DMS153 treated with DMSO at 0.1 percent for 48 hours (cell line): ENCODE data around the gene NLGN1.
"Not testable (repeated sequence)": the region's sequence is repeated elsewhere in the genome, so short reads cannot be mapped to it uniquely, and the experiment has no call there.

Source experiments
- DNase-seq: peaks from one replicate; lab custom pipeline; 2025; ENCODE audit not compliant: unreplicated experiment; lab: John Stamatoyannopoulos, UW

Gene NLGN1

DNA sequence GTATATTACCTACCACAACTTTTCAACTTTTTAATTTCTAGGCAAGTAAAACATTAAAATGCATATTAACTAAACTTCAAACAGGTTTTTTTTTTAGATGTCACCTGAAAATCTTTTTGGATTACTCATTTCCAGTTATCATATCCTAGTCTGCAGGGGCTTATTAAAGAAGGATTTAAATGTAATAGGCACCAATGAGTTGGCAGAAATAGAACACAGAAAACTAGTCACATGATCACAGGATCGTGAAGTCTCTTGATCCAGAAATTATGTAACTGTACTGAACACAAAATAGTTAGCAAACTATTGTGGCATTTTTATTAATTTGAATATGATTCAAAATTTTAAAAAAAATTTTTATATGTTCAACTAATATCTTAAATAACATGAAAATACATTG lies 807.2 kb downstream of the NLGN1 start:
- DNase-seq = no peak

DNA sequence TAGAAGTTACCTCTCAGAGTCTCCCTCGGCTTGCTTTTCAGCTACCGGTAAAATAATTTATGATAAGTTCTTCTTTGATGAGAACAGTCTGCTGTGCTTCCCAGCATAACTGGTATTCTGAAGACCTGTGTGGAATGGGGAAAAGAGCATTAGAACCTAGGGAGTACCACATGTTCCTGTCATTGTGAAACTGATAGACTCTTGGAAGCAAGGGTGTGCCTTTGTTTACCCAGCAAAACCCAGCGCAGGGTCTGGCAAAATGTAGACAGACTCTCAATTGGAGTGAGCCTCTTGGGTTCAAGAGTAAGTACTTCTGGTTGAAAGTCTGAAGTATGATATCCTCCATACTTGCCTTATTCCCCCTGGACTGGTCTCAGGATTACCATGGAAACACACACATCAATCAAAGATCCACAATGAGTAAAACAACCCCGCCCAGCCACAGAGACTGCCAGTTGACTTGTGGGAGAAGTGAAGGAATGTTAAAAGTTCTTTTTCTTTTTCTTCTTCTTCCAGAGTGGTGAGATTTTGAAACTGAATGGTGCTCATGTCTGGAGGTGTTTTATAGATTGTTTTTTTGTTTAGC lies 809.2 kb downstream of the NLGN1 start:
- no peak for DNase-seq

DNA sequence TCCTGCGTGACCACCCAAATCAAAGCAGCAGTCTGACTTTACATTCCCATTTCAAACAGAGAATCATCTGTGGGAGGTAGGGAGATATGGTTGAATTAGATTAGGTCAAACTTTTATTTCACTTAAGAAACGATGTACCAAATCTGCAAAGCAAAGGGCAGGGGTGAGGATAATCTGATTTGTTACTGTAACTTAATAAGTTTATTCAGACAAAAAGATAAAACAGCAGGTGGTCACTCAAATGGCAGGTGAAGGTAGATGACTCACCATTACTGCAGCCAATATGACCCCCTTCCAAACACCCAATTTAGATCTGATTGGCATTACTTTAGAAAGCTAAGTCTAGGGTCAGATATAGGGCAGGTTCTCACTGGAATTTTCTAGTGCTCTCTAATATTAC lies 810.6 kb downstream of the NLGN1 start:
- no peak for DNase-seq

DNA sequence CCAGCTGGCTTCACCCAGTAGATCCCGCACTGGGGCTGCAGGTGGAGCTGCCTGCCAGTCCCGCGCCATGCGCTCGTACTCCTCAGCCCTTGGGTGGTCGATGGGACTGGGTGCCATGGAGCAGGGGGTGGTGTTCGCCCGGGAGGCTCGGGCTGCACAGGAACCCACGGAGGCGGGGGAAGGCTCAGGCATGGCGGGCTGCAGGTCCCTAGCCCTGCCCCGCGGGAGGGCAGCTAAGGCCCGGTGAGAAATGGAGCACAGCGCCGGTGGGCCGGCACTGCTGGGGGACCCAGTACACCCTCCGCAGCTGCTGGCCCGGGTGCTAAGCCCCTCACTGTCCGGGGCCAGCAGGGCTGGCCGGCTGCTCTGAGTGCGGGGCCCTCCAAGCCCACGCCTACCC lies 814.4 kb downstream of the NLGN1 start:
- not testable (repeated sequence) for DNase-seq

DNA sequence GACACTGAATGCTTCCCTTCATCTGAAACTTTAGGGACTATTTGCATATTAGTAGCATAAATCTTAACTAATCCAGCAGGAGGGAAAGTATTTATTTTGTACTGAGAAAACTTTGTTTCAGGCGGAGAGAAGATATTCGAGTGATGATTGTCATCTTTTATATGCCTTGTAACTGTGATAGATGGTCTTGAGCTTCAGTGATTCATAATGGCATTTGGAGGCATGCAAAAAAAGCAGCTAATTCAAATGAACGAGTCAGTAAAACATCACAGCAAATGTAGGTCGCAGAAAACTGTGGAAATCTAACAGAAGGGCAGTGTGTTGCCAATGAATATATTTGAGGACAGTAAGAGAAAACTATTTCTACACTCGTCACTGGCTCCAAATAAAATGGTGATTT lies 817.9 kb downstream of the NLGN1 start:
- DNase-seq = no peak

DNA sequence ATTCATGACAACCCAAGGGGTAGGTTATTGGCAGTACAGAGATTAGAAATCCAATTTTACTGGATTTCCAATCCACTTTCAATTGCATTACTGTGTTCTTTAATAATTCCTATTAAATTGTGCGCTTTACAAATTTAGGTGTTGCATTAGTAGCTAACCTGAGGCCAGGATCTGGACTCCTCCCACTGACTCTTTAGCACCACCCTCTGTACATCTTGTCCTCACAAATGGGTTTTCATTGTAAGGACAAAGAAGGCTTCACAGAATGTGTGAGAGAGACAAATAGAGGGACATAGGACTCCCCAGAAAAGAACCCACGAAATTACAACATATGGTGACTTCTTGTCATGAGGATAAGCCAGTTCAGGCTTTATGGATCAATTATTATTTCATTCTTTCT lies 818.5 kb downstream of the NLGN1 start:
- no peak for DNase-seq

DNA sequence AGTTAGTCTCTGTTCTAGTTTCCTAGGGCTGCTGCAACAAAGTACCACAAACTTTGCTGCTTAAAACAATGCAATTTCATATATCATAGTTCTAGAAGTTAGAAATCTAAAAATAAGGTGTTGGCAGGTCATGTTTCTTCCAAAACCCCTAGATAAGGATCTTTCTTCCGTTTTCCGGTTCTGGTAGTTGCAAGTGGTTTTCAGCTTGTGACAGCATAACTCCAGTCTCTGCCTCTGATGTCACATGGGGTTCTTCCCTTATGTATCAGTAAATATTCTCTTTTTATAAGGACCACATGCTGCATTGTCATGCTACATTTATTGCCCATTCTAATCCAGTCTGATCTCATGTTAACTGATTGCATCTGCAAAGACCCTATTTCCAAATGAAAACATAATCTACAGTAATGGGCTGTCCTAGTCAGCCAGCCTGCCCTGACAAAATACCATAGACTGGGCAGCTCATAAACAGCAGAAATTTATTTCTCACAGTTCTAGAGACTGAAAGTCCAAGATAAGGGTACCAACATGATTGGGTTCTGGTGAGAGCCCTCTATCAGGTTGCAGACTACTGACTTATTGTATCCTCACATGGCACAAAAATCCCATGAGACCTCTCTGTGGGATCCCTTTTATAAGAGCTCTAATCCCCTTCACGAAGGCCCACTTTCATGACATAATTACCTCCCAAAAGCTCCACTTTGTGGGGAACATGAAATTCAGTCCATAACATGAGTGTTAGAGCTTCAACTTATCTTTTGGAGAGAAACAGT lies 819.6 kb downstream of the NLGN1 start:
- no peak for DNase-seq

DNA sequence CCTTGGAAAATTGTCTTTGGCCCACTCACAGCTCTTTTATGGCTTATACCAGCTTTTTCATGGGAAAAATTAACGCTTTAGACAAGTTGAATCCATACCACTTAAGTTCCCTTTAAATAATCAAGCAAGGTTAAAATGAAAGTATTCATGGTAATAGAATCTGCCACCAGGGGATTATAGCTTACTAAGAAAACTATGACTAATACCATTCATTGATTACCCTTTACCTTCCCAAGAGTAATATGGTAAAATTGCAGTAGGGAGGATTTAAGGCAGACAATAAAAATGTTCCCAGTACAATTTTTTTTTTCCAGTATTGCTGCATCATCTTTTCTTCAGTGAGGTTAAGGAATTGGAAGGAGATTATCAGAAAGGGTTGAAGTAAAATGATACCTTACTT lies 820.5 kb downstream of the NLGN1 start:
- no peak for DNase-seq

DNA sequence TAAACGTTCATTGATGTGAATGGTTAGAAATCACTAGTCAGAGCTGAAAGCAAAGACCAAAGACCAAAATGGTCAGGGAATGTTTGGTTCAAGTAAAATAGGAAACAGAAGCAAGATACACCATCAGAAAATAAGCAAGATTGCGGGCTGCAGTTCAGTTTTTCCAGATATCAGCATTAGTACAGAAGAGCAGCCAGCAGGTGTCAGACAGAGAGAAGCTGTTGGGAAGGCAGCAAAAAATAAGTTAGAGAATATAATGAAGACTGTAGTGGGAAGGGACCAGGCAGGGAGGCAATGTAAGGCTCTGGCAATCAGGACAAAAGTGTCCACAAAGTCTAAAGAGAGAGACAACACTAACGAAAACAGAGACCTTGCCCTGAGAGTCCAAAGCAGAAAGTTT lies 822.2 kb downstream of the NLGN1 start:
- no peak for DNase-seq

DNA sequence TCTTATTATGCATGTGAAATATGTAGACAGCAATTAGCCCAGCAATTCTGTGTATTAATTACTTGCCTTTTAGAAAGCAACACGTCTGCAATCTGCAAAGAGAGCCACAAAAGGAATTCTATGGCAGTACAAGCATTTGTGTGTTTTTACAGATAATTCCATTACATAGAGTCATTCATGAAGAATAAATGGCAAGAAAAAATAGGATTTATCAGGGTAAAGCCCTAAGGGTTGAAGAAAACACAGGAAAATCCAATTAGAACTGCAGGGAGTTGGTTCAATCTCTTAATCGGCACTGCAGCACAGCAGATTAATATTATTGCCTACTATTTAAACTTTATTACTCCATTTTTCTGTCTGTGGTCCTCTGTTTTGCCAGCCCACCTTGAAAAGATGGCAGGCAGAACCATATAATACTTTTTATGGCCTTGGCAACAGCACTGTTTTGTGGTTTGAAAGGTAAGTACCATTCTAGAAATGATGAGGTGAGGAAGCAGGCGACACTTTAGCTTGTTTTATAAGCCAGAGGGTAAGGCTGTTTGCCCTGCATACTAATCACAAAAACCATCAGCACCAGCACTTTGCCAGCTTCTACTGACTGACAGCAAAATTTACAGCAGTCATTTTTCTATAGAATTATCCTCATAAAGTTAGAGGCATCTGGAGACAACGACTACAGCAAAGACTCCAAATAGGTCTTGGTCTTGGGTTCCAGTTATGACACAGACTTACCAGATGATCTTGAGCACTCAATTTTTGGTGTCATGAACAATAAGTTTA lies 823.4 kb downstream of the NLGN1 start:
- DNase-seq = no peak

DNA sequence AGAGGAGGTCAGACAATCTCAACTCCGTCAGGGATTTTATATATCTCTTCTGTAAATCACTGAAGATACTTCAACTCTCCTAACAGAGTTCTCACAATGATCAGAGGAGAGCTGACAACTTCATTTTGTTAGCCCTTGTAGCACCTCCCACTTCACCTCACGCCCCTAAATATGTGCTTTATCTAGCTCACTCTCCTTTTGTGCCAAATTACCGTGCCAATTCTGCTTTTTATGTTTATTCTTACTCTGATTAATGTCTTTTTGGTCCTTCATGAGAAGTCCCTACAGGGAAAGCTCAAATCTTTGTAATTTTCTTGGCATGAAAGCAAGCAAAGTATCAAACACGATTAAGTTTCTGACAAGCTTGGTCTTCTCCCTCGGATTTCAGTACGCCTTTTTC lies 825.5 kb downstream of the NLGN1 start:
- no peak for DNase-seq

DNA sequence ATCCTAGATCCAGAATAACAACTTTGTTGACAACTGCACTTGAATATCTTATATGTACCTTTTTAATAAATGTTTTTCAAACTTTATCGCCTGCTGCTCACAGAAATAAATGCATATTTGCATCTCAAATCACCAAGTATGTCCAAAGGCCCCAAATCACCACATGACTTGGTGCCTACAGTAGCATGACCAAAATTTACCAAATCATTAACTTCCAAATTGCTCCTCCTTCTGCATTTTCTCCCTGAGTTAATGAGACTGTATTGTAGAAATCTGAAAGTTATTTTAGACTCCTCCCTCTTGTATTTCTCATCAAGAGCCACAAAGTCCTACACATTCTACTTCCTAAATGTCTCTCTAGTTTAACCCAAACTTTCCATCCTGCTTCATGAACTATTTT lies 826.1 kb downstream of the NLGN1 start:
- DNase-seq = no peak

DNA sequence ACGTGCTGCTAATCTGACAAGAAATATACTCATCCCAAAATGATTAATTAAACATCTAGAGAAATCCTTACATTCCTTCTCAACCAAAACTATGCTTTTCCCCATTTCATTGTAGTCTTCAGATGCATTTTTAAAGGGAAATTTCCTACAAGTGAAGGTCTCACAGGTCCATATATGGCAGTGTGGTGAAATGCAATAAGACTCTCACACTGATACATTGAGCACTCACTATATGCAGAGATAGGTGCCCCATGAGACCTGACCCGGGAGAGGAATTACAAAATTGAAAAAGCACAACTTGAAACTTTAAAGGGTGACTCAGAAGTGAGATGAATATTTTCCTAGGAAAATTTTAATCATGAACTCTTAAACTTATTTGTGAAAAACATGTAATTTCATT lies 832.4 kb downstream of the NLGN1 start:
- DNase-seq = no peak

DNA sequence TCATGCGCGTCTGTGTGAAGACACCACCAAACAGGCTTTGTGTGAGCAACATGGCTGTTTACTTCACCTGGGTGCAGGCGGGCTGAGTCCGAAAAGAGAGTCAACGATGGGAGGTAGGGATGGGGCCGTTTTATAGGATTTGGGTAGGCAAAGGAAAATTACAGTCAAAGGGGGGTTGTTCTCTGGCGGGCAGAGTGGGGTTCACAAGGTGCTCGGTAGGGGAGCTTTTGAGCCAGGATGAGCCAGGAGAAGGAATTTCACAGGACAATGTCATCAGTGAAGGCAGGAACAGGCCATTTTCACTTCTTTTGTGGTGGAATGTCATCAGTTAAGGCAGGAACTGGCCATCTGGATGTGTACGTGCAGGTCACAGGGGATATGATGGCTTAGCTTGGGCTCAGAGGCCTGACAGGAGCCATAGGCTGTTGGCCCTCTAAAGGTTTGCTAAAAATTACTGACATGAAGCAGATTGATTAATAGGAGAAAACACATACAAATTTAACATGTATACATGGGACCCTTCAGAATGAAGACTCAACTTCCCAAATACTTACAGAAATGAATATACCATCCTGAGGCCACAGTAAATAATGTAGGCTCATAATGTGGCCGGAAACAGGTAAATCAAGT lies 834.6 kb downstream of the NLGN1 start:
- DNase-seq = not testable (repeated sequence)

DNA sequence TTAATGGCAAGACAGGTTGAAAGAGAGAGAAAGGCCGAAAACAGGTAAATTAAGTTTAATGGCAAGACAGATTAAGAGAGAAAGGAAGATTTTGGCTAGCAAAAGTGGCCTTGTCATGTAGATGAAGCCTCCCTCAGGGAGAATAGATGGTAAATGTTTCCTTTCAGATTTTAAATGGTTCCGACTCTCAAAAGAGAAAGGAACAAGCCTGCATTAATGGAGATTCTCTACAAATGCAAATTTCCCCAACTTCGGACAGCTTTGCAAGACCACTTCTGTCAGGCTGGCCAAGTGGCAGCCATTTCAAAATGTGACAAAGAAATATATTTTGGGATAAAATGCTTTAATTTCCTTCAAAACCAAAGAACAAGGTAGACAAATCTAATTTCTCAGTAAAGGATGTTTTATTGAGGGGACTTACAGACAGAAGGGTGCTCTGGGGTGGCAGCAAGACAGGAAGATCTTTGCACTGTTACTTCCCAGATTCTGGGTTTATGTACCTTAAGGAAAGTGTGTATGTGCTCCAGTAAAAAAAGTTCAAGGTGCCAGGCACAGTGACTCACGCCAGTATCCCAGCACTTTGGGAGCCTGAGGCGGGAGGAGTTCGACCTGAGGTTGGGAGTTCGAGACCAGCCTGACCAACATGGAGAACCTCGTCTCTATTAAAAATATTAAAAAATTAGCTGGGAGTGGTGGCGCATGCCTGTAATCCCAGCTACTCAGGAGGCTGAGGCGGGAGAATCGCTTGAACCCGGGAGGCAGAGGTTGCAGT lies 835.3 kb downstream of the NLGN1 start:
- no peak for DNase-seq

DNA sequence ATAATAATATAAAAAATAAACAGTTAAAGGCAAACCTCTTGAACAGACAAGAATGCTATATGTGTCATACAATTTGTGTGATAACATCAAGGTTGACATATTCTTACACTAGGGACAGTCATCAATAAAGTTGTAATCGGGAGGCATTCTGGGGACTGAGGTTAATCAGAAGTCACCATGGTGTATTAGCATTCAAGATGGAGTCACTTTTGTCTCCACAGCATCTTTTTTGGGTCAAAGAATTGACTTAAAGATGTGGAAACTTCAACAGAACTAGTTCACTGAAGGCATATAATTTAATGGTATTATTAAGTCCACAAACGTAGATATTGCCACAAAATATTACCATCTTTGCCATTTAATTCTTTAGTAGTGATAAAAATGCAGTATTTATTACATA lies 836.0 kb downstream of the NLGN1 start:
- DNase-seq = no peak

DNA sequence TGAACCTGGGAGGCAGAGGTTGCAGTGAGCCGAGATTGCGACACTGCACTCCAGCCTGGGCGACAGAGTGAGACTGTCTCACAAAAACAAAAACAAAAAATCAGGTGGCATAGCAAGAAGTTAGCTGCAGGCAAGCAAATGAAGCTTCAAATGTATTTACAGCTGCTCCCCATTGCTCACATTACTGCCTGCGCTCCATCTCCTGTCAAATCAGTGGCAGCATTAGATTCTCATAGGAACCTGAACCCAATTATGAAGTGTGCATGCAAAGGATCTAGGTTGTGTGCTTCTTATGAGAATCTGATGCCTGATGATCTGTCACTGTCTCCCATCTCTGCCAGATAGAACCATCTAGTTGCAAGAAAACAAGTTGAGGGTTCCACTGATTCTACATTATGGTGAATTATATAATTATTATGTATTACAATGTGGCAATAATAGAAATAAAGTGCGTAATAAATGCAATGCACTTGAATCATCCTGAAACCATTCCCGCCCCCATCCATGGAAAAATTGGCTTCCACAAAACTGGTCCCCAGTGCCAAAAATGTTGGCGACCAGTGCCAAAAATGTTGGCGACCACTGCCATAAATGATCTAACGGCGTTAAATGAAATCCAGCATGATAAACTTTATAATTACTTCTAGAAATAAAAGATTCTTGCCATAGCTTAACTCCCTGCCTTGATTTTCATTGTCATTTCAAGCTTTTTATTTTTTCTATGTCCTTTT lies 844.9 kb downstream of the NLGN1 start:
- no peak for DNase-seq

DNA sequence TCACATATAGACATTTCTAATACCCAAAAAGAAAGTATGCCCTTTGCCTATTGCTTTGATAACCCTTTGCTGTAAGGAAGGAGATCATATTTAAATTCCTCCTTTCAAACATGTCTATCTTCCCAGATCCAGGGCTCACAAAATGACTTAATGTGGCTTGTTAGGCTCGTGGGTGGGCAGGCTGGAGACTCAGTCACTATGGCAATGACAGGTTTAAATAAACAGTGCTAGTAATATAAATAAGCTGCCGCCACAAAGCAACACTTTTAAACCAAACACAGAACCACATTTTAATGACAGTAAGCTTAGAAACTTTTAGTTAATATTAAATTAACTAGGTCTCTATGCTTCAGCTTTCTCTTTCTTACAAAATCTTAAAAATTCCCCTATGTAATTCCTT lies 845.6 kb downstream of the NLGN1 start:
- no peak for DNase-seq

DNA sequence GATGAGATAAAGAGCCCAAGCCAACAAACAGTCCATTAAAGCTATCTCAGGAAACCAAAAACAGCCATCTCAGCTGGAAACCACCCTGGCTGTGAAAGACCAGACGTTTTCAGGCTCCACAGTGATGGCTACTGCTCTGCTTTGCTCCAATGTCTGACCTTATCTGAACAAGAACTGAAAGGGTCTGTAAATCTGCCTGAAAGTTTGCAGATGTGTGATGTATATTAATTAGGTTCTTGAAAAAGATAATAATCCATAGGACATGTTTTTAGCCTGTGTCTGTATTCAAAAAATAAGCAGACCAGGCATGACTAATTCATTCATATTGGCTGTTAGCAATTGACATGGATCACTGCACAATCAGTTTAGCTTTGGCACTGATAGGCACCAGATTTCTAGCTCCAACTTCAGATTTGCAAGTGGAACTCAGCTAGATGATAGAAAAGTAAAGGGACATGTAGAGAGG lies 850.2 kb downstream of the NLGN1 start:
- DNase-seq = no peak

DNA sequence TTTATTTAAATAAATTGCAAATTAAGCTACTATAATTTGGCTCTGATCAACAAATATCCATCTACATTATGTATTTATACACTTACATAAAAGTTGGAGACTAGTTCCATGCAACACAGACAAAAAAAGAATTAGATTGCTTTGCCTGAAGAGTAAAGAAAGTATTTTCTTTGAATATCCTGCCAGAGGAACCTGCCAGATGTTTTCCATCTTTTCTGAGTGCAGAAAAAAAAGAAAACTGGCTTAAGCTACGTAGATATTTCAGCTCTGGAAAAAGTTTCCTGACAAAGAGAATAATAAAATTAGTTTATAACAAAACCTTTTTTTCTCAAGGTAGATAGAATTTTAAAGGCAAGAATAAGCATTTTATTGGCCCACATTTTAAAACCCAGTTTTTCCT lies 854.1 kb downstream of the NLGN1 start:
- DNase-seq = no peak
